Inflammatory macrophage treated with lipopolysaccharide for 1 hour (primary cell): Measurements from ENCODE around the gene PCMT1.
A peak's percentile ranks its signal among the peaks of the same experiment; 100 is the strongest.
"Not testable (repeated sequence)": the region's sequence is repeated elsewhere in the genome, so short reads cannot be mapped to it uniquely, and the experiment has no call there.

Experiments used
- DNase-seq, 2 donors: peaks; one replicate each; pipeline ENCODE4 v3.0.0-alpha.2; 2020 to 2022

Gene PCMT1

DNA sequence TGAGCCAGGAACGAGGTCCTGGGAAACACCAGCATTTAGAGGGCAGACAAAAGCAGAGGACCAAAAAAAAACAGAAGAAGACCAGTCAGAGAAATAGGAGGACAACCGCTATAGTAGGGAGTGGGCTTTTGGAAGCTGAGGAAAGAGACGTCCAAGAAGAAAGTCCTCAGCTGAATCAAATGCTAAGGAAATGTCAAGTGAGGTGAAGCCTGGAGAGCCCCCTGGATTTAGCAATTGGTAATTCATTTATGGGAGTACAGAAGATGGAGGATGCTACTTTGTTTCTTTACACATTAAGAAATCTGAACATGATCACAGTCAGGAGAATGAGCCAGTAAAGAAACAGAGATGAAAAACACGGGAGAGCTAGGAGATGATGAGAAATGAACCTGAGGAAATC, 73.5 kb downstream of the PCMT1 start:
- no peak for DNase-seq

DNA sequence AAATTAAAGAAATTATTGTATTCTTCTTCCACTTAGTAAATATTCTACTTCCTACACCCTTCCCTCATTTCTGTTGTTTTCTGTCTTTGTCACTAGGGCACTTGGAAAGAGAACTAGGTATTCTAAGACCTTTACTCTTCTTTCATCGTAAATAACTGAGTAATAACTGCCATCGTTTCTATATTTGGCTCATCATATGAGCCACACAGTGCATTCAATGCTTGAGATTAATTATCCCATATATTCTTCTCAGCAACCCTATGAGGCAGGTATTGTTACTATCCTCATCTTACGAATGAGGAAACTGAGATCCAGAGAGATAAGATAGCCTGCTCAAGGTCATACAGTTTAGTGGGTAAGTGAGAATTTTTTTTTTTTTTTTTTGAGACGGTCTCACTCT, 75.8 kb downstream of the PCMT1 start:
- DNase-seq = no peak

DNA sequence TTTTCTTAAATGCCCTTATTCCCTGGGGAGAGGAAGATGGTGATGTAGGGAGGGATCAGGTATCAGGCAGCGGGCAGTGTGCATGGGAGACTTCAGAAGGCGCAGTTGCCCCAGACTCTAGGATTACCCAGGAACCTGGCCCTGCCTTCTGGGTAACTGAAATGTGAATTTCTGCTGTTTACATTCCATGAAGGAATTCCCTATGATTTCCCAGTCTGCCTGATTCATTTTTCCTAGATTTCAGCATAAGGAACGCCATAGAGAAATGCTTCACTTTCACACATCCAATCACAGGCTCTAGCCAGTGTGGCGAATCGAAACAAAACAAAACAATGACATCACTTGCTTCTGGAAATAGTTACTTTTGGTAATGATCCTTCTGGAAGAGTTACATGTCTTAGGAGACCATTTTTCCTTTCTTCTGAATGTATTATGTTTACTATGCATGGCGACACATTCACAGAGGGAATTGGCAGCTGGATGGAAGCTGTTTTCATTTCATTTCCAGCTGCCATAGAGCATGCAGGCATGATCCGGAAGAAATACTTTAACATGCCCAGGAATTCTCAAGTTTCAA, 81.3 kb downstream of the PCMT1 start:
- DNase-seq = no peak

DNA sequence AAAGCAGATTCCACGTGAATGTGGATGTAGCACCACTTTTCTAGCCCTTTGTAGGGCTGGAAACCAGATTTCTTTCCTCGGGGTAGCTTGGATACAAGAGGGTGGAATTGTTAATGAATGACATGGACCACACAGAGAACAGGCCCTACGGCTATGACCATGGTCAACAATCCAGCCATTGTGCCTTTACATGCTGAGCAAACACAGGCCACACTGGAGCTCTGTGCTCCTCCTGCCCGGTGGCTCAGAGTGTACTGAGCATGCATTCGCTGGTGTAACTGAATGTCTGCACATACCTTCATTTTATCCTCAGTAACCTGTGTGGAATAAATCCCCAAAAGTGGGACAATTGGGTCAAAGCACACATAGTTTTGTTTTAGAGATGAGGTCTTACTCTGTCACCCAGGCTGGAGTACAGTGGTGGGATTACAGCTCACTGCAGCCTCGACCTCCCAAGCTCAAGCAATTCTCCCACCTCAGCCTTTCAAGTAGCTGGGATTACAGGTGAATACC, 81.8 kb downstream of the PCMT1 start:
- no peak for DNase-seq

DNA sequence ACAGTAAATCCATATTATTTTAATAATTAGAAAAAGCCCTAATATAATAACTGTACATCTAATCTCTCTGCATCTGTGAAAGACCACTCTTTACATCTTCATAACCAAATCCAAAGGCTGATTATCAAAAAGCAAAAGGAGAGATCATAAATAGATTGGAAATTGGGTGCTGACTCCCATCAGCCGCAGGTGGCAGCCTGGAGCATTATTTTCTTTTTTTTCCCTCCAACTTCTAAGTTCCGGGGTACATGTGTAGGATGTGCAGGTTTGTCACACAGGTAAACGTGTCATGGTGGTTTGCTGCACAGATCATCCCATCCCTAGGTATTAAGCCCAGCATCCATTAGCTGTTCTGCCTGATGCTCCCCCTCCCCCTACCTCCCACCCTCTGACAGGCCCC, 84.1 kb downstream of the PCMT1 start:
- DNase-seq = no peak

DNA sequence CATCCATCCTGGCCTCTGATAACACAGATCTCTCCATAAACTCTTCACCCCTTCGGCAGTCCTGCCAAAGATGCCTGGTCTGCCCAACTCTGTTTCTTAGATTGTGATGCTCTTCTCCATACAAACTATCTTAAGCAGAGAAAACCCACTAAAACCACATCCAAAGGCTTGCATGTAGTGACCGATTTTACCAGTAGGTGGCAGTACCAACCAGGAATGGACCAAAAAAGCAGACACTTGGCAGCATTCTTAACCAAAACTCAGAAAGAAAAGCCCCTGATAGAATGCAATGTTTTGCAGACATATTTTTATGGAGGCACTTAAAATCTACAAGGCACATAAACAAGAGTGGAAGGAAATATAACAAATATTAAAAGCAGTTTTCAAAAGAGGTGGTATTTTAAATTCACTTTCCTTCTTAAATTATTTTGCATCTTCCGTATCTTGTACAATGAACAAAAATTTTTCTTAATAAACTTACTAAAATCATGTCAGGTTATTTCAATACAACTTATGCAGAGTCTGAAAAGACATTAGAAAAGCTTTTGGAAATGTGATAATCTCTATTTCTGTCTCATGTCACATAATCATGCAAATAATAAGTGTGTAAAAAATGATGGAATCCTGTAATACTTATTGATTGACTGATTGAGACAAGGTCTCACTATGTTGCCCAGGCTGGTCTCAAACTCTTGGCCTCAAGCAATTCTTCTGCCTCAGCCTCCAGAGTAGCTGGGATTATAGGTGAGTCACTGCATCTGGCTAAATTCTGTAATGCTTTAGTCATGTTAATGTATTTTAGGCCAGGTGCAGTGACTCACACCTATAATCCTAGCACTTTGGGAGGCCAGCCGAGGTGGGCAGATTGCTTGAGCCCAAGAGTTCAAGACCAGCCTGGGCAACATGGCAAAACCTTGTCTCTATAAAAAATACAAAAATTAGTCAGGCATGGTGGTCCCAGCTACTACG, 85.3 kb downstream of the PCMT1 start:
- DNase-seq = peak; percentile 34 to 92

DNA sequence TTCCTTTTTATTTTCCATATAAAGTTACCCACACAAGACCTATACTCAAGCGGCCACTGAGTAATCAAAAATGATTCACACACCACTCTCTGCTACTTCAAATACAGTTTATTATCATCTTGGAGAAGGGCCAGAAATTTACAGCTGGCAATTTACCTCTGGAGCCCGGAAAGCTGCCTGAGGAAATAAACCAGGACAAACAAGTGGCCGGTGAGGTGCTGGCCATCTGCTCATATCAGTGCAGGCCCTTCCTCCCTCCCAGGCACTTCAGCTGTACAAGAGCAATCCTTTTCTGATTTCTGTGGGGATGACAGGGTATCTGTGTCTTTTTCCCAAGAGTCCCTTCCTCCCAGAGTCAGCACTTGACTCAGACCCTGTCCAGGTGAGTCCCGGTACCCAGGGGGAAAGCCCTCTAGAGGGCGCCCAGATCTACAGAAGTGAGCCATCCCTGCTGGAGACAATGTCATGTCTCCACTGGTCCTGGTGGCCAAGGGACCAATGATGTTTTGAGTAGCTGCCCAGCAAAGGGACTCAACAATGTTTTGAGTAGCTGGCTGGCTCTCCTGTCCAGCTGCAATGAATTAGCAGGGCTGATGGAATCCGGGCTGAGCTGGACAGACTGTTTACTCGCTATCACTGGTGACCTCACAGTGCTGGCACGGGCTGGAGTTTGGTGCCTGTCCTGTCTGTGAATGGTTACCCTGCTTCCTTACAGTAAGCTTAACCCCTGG, 91.0 kb downstream of the PCMT1 start:
- peak; percentile 14 to 44 for DNase-seq

DNA sequence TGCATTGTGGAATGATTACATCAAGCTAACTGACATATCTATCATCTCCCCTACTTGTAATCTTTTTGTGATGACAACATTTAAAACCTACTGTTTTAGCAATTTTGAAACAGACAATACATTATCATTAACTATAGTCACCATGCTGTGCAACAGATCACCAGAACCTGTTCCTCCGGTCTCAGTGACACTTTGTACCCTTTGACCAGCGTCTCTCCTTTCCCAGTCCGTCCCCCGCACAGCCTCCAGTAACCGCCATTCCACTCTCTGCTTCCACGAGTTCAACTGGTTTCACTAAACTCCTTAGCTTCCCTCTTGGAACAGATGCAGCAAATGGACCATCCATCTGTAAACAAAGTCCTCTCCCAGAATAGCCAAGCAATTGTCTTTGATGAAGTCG, 92.8 kb downstream of the PCMT1 start:
- no peak for DNase-seq

DNA sequence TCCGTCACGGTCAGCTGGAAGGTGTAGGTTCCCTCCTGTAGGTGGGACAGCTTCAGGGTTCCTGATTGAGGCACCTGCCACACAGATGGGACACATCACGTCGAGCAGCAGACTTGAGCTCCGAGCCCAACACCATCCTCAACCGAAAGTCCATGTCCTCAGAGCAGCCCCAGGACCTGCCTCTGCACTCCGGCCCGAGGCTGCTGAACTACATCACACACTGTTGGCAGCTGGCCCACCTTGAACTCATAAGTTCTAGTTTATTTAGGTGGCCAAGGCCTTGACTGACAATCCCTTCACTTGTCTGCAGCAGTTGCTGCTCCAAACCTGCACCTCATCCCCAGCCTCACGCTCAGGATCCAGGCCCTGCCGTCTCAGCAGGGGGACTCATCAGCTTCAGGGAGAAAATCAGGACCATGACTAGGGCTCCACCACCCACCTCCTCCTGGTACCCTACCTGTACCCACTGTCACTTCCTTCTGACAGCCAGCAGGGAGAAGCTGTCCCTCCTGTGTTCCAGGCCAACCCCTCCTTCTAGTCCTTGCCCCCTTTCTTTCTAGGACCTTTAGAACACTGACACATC, 93.6 kb downstream of the PCMT1 start:
- no peak for DNase-seq

DNA sequence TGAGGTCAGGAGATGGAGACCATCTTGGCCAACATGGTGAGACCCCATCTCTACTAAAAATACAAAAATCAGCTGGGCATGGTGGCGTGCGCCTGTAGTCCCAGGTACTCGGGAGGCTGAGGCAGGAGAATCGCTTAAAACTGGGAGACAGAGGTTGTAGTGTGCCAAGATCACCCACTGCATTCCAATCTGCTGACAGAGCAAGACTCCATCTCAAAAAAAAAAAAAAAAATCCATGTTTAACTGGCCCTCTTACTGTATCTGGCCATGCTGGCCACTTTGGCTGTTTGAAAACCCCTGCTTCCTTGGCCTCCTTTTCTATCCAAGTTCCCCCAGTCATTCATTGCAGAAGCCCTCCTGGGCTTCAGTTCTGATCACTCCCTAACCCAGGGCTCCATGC, 94.5 kb downstream of the PCMT1 start:
- not testable (repeated sequence) for DNase-seq

DNA sequence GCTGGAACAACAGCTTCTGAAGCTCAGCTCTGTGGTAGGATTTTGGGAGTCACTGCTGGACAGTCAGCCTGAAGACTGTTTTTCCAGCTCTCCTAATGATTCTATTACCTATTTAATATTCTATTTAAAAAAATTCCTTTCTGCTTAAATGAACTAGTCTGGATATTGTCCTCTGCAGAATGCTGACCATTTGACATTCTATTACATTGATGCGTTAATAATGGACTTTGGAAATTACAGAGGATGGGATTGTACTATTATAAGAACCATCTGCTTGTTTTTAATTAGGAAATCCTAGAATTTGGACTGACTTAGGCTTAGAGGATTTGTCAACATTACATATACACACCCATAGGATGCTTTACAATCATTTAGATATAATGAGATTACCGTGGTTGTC, 94.9 kb downstream of the PCMT1 start:
- no peak for DNase-seq

DNA sequence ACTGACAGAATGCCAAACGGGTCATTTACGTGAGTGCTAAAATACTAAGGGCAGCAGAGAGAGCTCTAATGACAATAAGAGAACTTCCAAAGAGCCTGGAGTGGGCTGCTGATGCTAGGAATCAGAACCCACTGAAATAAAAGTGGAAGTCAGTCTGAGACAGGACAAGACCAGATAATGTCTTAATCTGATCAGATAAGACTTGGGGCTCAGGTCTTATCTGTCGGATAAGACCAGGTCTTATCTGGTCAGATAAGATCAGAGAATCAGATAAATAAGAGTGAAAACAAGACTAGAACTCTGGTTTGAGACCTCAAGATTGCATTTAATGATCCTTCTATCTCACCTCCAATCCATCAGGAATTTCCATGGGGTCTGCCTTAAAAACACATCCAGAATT, 96.0 kb downstream of the PCMT1 start:
- no peak for DNase-seq

DNA sequence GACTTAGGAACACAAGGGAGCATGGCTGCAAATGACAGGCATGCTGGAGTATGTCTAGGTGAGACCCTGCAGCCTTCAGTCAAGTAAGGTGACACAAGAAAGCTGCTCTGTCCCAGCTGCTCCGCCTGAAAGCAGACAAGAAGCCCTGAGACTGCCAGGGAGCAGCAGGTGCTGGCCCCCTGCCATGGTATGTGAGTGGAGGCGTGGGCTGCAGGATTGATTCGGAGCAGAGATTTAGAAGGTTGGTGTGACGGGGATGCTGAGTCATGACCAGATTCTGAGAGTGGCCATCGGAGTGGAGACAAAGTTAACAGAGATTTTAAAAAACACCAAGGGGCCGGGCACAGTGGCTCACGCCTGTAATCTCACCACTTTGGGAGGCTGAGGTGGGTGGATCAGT, 96.8 kb downstream of the PCMT1 start:
- no peak for DNase-seq

DNA sequence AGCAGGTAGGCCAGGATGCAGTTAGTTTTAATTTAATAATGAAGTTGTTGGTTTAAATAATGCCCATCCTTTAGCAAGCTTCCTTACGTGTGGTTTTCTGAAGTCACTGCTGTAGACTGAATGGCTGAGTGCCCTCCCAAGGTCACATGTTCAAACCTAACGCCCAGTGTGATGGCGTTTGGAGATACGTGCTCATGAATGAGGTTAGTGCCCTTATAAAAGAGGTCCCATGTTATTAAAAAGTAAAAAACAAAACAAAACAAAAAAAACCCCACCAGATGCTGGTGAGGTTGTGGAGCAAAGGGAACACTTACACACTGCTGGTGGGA, 98.4 kb downstream of the PCMT1 start:
- no peak for DNase-seq

DNA sequence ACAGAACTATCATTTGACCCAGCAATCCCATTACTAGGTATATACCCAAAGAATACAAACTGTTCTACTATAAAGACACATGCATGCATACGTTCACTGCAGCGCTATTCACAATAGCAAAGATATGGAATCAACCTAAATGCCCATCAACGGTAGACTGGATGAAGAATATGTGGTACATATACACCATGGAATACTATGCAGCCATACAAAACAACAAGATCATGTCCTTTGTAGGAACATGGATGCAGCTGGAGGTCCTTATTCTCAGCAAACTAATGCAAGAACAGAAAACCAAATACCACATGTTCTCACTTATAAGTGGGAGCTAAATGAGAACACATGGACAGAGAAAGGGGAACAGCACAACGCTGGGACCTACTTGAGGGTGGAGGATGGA, 98.8 kb downstream of the PCMT1 start:
- DNase-seq = not testable (repeated sequence)

DNA sequence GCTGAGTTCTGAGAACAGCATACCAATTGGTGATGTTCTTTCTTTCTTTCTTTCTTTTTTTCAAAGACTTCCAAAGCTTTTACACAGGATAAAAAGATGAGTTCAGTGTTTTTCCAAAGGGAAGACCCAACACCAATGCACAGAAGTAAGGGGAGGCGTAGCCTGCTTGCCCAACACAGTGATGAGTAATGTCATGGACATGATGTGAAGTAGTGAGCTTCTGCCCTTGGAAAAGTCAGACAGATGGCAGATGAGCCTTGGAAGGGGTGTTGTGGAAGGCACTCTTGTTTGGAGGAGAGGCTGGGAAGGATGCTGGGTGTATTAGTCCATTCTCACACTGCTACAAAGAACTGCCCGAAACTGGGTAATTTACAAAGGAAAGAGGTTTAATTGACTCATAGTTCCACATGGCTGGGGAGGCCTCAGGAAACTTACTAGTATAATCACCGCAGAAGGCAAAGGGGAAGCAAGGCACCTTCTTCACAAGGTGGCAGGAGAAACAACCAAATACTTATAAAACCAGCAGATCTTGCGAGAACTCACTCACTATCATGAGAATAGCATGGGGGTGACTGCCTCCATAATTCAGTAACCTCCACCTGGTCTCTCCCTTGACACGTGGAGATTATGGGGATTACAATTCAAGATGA, 102.0 kb downstream of the PCMT1 start:
- no peak for DNase-seq

DNA sequence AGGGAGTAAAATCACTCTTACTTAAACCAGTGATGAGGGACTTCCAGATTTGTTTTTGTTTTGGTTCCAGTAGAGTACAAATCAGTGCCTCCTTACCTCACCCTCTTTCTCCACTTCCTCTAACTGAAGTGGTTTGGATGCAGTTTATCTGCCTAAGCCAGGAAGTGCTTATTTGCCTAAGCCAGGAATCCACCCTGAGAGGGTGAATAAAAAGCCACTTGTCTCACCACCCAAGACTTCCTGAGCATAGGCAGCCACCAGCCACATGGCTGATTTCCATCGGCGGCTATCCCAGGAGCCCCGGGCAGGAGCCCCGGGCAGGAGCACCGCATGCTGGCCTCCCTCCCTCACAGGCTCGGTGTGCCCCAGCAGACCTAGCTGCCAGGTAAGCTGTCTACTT, 102.6 kb downstream of the PCMT1 start:
- DNase-seq = peak; percentile 71 to 92

DNA sequence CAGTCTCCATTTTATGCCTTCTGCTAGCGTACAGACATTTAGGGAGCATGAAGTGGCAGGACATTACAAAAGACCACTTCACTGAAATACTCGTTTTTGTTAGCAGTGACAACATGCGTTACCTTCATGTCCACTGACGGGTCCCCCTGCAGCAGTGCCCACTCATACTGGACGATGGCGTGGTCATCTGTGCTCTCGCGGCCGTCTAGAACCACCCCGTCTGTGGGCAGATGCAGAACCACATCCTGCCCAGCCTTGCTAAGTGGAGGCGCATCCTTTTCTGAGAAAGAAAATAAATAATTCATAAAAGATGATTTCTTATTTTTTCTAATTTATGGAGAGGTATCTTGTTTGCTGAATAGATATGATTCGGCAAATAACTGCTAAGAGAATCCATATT, 103.3 kb downstream of the PCMT1 start:
- DNase-seq = no peak

DNA sequence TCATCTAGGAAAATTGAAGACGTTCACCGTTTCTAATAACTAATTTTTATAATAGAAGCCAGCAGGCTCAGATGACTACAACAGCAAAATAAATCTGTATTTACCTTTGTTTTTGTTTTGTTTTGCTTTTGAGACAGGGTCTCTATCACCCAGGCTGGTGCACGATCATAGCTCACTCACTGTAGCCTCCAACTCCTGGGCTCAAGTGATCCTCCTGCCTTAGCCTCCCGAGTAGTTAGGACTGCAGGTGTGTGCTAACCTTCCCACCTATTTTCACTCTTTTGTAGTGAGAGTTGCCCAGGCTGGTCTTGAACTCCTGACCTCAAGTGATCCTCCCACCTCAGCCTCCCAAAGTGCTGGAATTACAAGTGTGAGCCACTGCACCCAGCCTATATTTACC, 104.5 kb downstream of the PCMT1 start:
- DNase-seq = not testable (repeated sequence)

DNA sequence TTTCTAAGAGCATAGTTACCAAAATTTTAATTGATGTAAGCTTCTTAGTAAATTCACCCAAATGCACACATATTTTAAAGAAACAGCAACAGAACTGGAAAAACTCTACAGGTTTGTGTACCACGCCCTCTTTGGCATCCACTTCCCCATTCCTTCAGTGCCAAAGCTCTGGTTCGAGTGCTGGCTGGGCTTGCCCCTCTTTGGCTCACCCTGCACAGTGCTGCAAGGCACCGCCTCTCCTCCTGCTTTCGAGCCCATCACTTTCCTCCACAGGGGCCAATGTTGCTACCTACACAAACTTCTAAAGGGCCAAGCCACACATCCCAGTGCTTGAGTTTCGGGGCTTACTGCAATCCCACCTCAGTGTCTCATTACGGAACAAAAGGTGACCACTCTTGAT, 105.0 kb downstream of the PCMT1 start:
- no peak for DNase-seq

DNA sequence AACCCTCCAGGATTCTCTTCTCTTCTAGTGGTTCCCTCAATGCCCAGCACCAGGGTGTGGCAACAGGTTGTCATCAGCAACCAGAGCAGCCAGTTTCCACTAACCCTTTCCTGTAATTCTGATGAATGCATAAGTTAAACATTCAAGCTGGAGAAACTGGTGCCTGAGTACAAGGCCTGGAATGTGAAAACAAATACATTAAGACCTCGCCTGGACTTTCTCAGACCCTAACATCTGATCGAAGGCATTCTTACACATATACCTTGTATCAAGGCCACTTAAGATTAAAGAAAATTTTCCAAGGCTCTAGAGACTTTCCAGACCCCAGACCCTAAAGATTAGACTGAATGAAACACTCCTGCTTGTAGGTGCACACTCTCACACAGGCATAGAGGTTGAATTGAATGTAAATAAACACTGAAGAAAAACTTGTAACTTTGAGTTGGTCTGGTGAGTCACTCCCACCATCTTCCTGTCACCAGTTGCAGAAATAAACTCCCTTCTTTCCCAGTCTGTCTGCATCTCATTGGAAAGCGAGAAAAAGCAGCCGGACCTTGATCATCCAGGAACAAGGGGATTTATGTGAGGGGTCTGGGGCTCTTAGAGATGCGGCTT, 105.6 kb downstream of the PCMT1 start:
- no peak for DNase-seq

DNA sequence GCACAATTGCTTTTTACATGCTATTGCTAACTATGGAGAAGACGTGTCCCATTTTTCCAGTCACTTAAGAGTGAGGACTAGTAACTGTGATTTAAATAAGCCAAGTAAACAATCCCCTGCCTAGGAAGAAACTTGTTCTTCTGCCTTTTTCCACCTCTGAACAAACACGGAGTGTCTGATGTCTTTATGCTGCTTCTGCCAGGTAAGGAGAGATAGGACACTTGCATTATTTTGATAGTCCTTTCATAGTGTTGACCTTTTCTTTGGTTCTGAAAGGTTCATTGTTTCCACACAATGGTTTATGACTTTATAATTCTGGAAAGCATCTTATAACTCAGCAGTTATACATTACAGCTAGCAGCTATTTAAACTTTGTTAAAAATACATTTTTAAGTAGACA, 106.2 kb downstream of the PCMT1 start:
- no peak for DNase-seq
